ENCODE data around the gene MRPS18C.
A peak's percentile ranks its signal among the peaks of the same experiment; 100 is the strongest.

The MRPS18C gene

DNA sequence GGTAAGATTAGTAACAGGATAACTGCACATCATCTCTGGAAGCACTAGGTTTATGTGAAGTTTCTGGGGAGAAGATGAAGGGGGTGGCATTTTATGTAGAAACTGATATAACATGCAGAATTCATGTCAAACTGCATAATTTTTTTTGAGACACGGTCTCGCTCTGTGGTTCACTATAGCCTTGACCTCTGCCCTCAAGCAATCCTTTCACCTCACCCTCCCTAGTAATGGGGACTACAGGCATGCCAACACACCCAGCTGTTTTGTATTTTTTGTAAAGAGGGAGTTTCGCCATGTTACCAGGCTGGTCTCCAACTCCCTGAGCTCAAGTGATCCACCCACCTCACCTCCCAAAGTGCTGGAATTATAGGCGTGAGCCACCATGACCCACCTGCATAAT lies 17.6 kb downstream of the MRPS18C start:
- no peaks in the 10 kb centered on the region for H3K27me3 ChIP-seq (replicated peaks; ENCODE audit: insufficient read depth, low read length)
- no peaks in the 10 kb centered on the region for H3K36me3 ChIP-seq (replicated peaks; ENCODE audit: insufficient read depth, low read length)
- TF ChIP-seq EZH2phosphoT487 (IDR thresholded peaks at IDR 0.05; ENCODE audit: low read length) (no peak), EZH2 (optimal IDR thresholded peaks at IDR 0.05; ENCODE audit: low read depth, low read length) (no peak)
- TF ChIP-seq, protein P1, sequence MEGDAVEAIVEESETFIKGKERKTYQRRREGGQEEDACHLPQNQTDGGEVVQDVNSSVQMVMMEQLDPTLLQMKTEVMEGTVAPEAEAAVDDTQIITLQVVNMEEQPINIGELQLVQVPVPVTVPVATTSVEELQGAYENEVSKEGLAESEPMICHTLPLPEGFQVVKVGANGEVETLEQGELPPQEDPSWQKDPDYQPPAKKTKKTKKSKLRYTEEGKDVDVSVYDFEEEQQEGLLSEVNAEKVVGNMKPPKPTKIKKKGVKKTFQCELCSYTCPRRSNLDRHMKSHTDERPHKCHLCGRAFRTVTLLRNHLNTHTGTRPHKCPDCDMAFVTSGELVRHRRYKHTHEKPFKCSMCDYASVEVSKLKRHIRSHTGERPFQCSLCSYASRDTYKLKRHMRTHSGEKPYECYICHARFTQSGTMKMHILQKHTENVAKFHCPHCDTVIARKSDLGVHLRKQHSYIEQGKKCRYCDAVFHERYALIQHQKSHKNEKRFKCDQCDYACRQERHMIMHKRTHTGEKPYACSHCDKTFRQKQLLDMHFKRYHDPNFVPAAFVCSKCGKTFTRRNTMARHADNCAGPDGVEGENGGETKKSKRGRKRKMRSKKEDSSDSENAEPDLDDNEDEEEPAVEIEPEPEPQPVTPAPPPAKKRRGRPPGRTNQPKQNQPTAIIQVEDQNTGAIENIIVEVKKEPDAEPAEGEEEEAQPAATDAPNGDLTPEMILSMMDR (IDR thresholded peaks at IDR 0.05; ENCODE audit: low read length), result no peak
- H3K4me1 ChIP-seq (ENCODE audit: low read length), result 0 out of 2 replicates have a peak, but pooled peaks cover 5% of the 10 kb centered on the region
- H3K9ac ChIP-seq (ENCODE audit: low read length), result no peak overlapping the region
- H4K20me1 ChIP-seq (ENCODE audit: insufficient read depth, low read length), result no peaks in the 10 kb centered on the region
- no peak overlapping the region for H3K4me2 ChIP-seq (ENCODE audit: low read depth, low read length)
- no peaks in the 10 kb centered on the region for H3K9me2 ChIP-seq (replicated peaks; ENCODE audit: insufficient read depth, low read length)
- H3K4me3 ChIP-seq (ENCODE audit: low read length), result no peak overlapping the region
- no peak for DNase-seq
- no peaks in the 10 kb centered on the region for H3K9me3 ChIP-seq (replicated peaks; ENCODE audit: insufficient read depth, low read length)
- H2AFZ ChIP-seq (ENCODE audit: low read length), result no peak overlapping the region
- no peak overlapping the region for H3K27ac ChIP-seq (ENCODE audit: low read length)
- H3F3A ChIP-seq (ENCODE audit: insufficient read depth, low read length), result no peaks in the 10 kb centered on the region; the same call in 1 of the 2 replicates
- no peaks in the 10 kb centered on the region for H3K79me2 ChIP-seq (ENCODE audit: low read length)

DNA sequence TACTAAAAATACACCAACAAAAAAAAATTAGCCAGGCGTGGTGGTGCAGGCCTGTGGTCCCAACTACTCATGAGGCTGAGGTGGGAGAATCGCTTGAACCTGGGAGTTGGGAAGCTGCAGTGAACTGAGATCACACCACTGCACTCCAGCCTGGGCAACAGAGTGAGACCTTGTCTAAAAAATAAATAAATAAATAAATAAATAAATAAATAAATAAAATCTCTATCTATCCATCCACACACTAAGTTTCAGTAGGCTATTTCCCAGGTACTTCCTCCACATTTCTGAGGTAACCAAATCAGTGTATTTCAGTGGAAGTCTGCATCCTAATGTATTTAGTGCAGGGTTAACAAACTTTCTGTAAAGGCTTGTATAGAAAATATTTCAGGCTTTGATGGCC lies 18.1 kb downstream of the MRPS18C start:
- TF ChIP-seq EZH2 (optimal IDR thresholded peaks at IDR 0.05; ENCODE audit: low read depth, low read length), result no peak
- TF ChIP-seq EZH2phosphoT487 (IDR thresholded peaks at IDR 0.05; ENCODE audit: low read length), result no peak
- TF ChIP-seq, protein P1 (IDR thresholded peaks at IDR 0.05; ENCODE audit: low read length), result no peak
- H2AFZ ChIP-seq (ENCODE audit: low read length), result no peak overlapping the region
- DNase-seq, result no peak
- H3K9me2 ChIP-seq (replicated peaks; ENCODE audit: insufficient read depth, low read length), result no peaks in the 10 kb centered on the region
- no peaks in the 10 kb centered on the region for H3K9me3 ChIP-seq (replicated peaks; ENCODE audit: insufficient read depth, low read length)
- no peak overlapping the region for H3K4me3 ChIP-seq (ENCODE audit: low read length)
- H3K27ac ChIP-seq (ENCODE audit: low read length), result no peak overlapping the region
- H4K20me1 ChIP-seq (ENCODE audit: insufficient read depth, low read length), result no peaks in the 10 kb centered on the region
- H3K36me3 ChIP-seq (replicated peaks; ENCODE audit: insufficient read depth, low read length), result no peaks in the 10 kb centered on the region
- no peaks in the 10 kb centered on the region; the same call in 1 of the 2 replicates for H3F3A ChIP-seq (ENCODE audit: insufficient read depth, low read length)
- H3K9ac ChIP-seq (ENCODE audit: low read length), result no peak overlapping the region
- H3K4me1 ChIP-seq (ENCODE audit: low read length), result 0 out of 2 replicates have a peak, but pooled peaks cover 5% of the 10 kb centered on the region
- H3K27me3 ChIP-seq (replicated peaks; ENCODE audit: insufficient read depth, low read length), result no peaks in the 10 kb centered on the region
- no peaks in the 10 kb centered on the region for H3K79me2 ChIP-seq (ENCODE audit: low read length)
- no peak overlapping the region for H3K4me2 ChIP-seq (ENCODE audit: low read depth, low read length)

DNA sequence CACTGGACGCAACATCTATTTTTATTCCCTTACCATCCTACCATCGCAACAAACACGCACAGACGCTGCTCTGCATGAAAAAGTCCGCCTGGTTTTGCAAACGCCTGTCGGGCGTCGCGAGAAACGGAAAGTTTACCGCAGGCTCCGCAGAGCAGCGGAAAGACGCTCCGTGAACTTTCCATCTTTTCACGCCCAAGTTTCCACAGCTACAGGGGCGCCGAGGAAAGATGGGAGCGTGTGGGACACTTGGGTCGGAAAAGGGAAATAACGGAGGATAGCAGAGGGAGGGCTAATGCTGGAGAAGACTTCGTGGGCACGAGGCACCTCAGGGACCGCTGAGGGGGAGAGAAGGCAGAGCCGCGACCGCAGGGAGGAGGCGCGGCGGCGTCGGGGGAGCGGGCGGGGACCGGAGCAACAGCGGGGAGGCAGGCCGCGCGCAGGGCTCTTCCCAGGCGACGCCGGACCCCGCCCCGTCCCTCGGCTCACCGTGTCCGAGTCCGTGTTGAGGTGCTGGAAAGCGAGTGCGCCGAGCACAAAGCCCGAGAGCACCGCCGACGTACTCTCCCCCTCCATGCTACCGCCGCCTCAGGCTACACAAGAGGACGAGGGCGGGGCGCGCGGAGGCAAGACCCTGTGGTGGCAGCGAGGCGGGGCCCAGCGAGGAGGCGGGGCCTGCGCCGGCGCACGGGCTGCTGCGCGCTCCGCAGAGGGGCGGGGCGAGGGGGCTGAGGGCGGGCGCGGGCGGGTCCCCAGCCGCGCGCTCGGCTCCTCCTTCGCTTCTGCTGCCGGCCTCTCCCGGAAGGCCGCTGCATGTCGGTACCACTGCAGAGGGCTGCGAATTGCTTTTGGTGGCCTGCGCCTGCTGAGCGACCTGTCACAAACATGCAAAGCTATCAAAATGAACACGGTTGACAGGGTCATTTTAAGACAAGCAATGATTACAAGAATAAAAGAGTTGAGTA lies 28.9 kb downstream of the MRPS18C start, which contains the start of gene ABRAXAS1:
Gene ABRAXAS1 (minus strand): TSS at position 601 of the 962 bp plus-strand sequence. CDS start 28 bp downstream, at position 573.
- Histone ChIP-seq H3K9me3 (replicated peaks; ENCODE audit: insufficient read depth, low read length) (no peaks in the 10 kb centered on the region), H2AFZ (ENCODE audit: low read length) (peak within 1 kb of the TSS; percentile 98), H3K79me2 (ENCODE audit: low read length) (no peaks in the 10 kb centered on the region), H3K4me2 (ENCODE audit: low read depth, low read length) (peak within 1 kb of the TSS; percentile 98), H3K36me3 (replicated peaks; ENCODE audit: insufficient read depth, low read length) (no peaks in the 10 kb centered on the region), H4K20me1 (ENCODE audit: insufficient read depth, low read length) (no peaks in the 10 kb centered on the region), H3K9ac (ENCODE audit: low read length) (peak within 1 kb of the TSS; percentile 49; the same call in 1 of the 2 replicates), H3K9me2 (replicated peaks; ENCODE audit: insufficient read depth, low read length) (no peaks in the 10 kb centered on the region), H3K27me3 (replicated peaks; ENCODE audit: insufficient read depth, low read length) (no peaks in the 10 kb centered on the region), H3K27ac (ENCODE audit: low read length) (peak within 1 kb of the TSS; percentile 68; the same call in 1 of the 2 replicates), H3F3A (ENCODE audit: insufficient read depth, low read length) (peaks cover 6% of the 10 kb centered on the region; the same call in 1 of the 2 replicates), H3K4me3 (ENCODE audit: low read length) (peak within 1 kb of the TSS; percentile 90), H3K4me1 (ENCODE audit: low read length) (peaks cover 11% of the 10 kb centered on the region; the same call in 1 of the 2 replicates)
- TF ChIP-seq EZH2phosphoT487 (IDR thresholded peaks at IDR 0.05; ENCODE audit: low read length) (no peak), EZH2 (optimal IDR thresholded peaks at IDR 0.05; ENCODE audit: low read depth, low read length) (no peak)
- TF ChIP-seq, protein P1 (IDR thresholded peaks at IDR 0.05; ENCODE audit: low read length), result no peak
- peak; percentile 97 for DNase-seq

All from MM.1S (cell line).